A549 (cell line): ENCODE results near the gene TSC22D3. TPM values are rescaled to one million over a fixed set of nuclear protein-coding genes. Genes with fewer than 3 reads are reported as not detected.

ENCODE experiments used
- ATAC-seq, 2 experiments: fragments of 200-7000 bp in 1 of 2; fragments of >200 bp in 1 of 2; cut with Nextera tagmentation in 1 of 2; cut with Tn5 transposase in 1 of 2; 3 replicates each; pipeline versions ENCODE4 v1.8.0 to v1.9.1; 2018 to 2020; ENCODE audit warnings: mild to moderate bottlenecking in 1 of 2, moderate library complexity in 1 of 2
- CTCF ChIA-PET: fragments of 300-600 bp; sonication (Branson Sonifier 250); formaldehyde crosslinking; extraction: SDS; loops from one replicate; lab custom pipeline; 2021; ENCODE audit warnings: antibody characterized with exemption, inconsistent platforms; lab: Yijun Ruan, JAX
- POLR2A ChIA-PET: fragments of 350-600 bp; formaldehyde crosslinking; extraction: SDS; loops from one replicate; lab custom pipeline; 2021; ENCODE audit warnings: antibody characterized with exemption, inconsistent platforms; lab: Yijun Ruan, JAX
- DNase-seq, 2 experiments: peaks; one replicate each; pipeline versions ENCODE4 v3.0.0 to v3.0.0-alpha.2; 2011 to 2016; ENCODE audit warnings: low read depth in 1 of 2, low spot score in 1 of 2
- FAIRE-seq: peaks from 2 replicates; lab custom pipeline; 2011; peaks lifted over from hg19 to GRCh38; lab: Jason Lieb, UNC
- H3K27ac ChIP-seq, 2 experiments: fragments of >200 bp; sonication (Bioruptor Twin); formaldehyde crosslinking; 3 replicates each; pipeline ENCODE4 v1.5.1; 2016 to 2017
- H3K4me1 ChIP-seq: fragments of >200 bp; sonication (Bioruptor Twin); formaldehyde crosslinking; 3 replicates; pipeline ENCODE4 v1.6.1; 2016
- H3K4me2 ChIP-seq: fragments of >200 bp; sonication (Bioruptor Twin); formaldehyde crosslinking; 3 replicates; pipeline ENCODE4 v1.6.1; 2016
- H3K4me3 ChIP-seq: fragments of >200 bp; sonication (Bioruptor Twin); formaldehyde crosslinking; 3 replicates; pipeline ENCODE4 v1.5.1; 2016
- H3K9me3 ChIP-seq: fragments of >200 bp; sonication (Bioruptor Twin); formaldehyde crosslinking; 3 replicates; pipeline ENCODE4 v1.6.1; 2016
- BHLHE40 ChIP-seq: IDR thresholded peaks from 2 replicates; pipeline ENCODE4 v1.6.1; 2012; ENCODE audit warnings: low read depth, low read length, inconsistent platforms
- CEBPB ChIP-seq, 2 experiments: fragments of >200 bp in 1 of 2; sonication (Bioruptor Twin) in 1 of 2; formaldehyde crosslinking in 1 of 2; IDR thresholded peaks; 2 replicates each; pipeline ENCODE4 v1.6.1; 2012 to 2016
- CHD2 ChIP-seq: fragments of 150-350 bp; IDR thresholded peaks from 2 replicates; pipeline ENCODE4 v1.6.1; 2014; ENCODE audit warnings: low read length; ENCODE audit not compliant: partially characterized antibody
- CHD4 ChIP-seq: fragments of 200-600 bp; sonication (generic); IDR thresholded peaks from 2 replicates; pipeline ENCODE4 v1.6.1; 2016; ENCODE audit warnings: antibody characterized with exemption, mild to moderate bottlenecking, borderline replicate concordance
- CTCF ChIP-seq: fragments of >200 bp; sonication (Bioruptor Twin); formaldehyde crosslinking; IDR thresholded peaks from 3 replicates; pipeline ENCODE4 v1.5.1; 2016
- E2F6 ChIP-seq: IDR thresholded peaks from 2 replicates; pipeline ENCODE4 v1.6.1; 2012; ENCODE audit warnings: low read depth, borderline replicate concordance
- EHF ChIP-seq: fragments of 250-450 bp; sonication (Bioruptor Pico); IDR thresholded peaks from 2 replicates; pipeline ENCODE4 v1.5.0; 2020; ENCODE audit warnings: mild to moderate bottlenecking
- EHMT2 ChIP-seq: fragments of 200-600 bp; sonication (generic); IDR thresholded peaks from 2 replicates; pipeline ENCODE4 v1.6.1; 2016; ENCODE audit warnings: antibody characterized with exemption, low read depth, mild to moderate bottlenecking, moderate library complexity
- FOSB ChIP-seq: fragments of 250-450 bp; sonication (Bioruptor Pico); IDR thresholded peaks from 2 replicates; pipeline ENCODE4 v1.5.0; 2020; ENCODE audit warnings: mild to moderate bottlenecking, moderate library complexity
- FOXS1 ChIP-seq: fragments of 250-450 bp; sonication (Bioruptor Pico); IDR thresholded peaks from 2 replicates; pipeline ENCODE4 v1.5.0; 2020; ENCODE audit warnings: mild to moderate bottlenecking, moderate library complexity
- HDAC2 ChIP-seq: fragments of 200-600 bp; sonication (generic); IDR thresholded peaks from 2 replicates; pipeline ENCODE4 v1.6.1; 2016
- HEYL ChIP-seq: fragments of 250-450 bp; sonication (Bioruptor Pico); IDR thresholded peaks from 2 replicates; pipeline ENCODE4 v1.8.0; 2021; ENCODE audit warnings: mild to moderate bottlenecking, moderate library complexity
- HOXA7 ChIP-seq: fragments of 250-450 bp; sonication (Bioruptor Pico); IDR thresholded peaks from 2 replicates; pipeline ENCODE4 v1.5.0; 2020; ENCODE audit warnings: mild to moderate bottlenecking, moderate library complexity
- JUN ChIP-seq, 2 experiments: fragments of >200 bp; sonication (Bioruptor Twin); formaldehyde crosslinking; IDR thresholded peaks; 2 replicates in 1 of 2; 3 replicates in 1 of 2; pipeline ENCODE4 v1.6.1; 2016 to 2017
- JUNB ChIP-seq: fragments of >200 bp; sonication (Bioruptor Twin); formaldehyde crosslinking; IDR thresholded peaks from 2 replicates; pipeline ENCODE4 v1.6.1; 2016
- KDM1A ChIP-seq: fragments of 200-600 bp; sonication (generic); IDR thresholded peaks from 2 replicates; pipeline ENCODE4 v1.6.1; 2016; ENCODE audit warnings: low read depth, mild to moderate bottlenecking
- KDM5A ChIP-seq: fragments of 200-600 bp; sonication (generic); IDR thresholded peaks from 2 replicates; pipeline ENCODE4 v1.6.1; 2016; ENCODE audit warnings: antibody characterized with exemption, mild to moderate bottlenecking
- MAFK ChIP-seq: fragments of 450-650 bp; IDR thresholded peaks from 2 replicates; pipeline ENCODE4 v1.6.1; 2014; ENCODE audit not compliant: partially characterized antibody
- MAZ ChIP-seq: fragments of 150-350 bp; IDR thresholded peaks from 2 replicates; pipeline ENCODE4 v1.6.1; 2014; ENCODE audit warnings: antibody characterized with exemption, low read depth, low read length, borderline replicate concordance
- MYC ChIP-seq: IDR thresholded peaks from 2 replicates; pipeline ENCODE4 v1.6.1; 2012; ENCODE audit warnings: mild to moderate bottlenecking, inconsistent platforms, low read length, improper control_type of control experiment, borderline replicate concordance
- NR3C1 ChIP-seq: fragments of >200 bp; sonication (Bioruptor Twin); formaldehyde crosslinking; IDR thresholded peaks from 3 replicates; pipeline ENCODE4 v1.6.1; 2017
- POLR2AphosphoS2 ChIP-seq: conservative IDR thresholded peaks from 2 replicates; pipeline ENCODE4 v1.6.1; 2012; ENCODE audit warnings: low read length, improper control_type of control experiment, inconsistent platforms
- RAD21 ChIP-seq, 2 experiments: fragments of >200 bp in 1 of 2; sonication (Bioruptor Twin) in 1 of 2; formaldehyde crosslinking in 1 of 2; IDR thresholded peaks in 1 of 2; conservative IDR thresholded peaks in 1 of 2; 2 replicates in 1 of 2; 3 replicates in 1 of 2; pipeline ENCODE4 v1.6.1; 2012 to 2018; ENCODE audit warnings: inconsistent platforms in 1 of 2
- RARB ChIP-seq: fragments of 250-450 bp; sonication (Bioruptor Pico); IDR thresholded peaks from 2 replicates; pipeline ENCODE4 v1.8.0; 2021; ENCODE audit warnings: mild to moderate bottlenecking, moderate library complexity
- RFX5 ChIP-seq: fragments of 450-650 bp; IDR thresholded peaks from 2 replicates; pipeline ENCODE4 v1.7.1; 2014; ENCODE audit warnings: antibody characterized with exemption, mild to moderate bottlenecking, moderate library complexity
- TFCP2L1 ChIP-seq: fragments of 250-450 bp; sonication (Bioruptor Pico); IDR thresholded peaks from 2 replicates; pipeline ENCODE4 v1.5.0; 2021; ENCODE audit warnings: mild to moderate bottlenecking
- TP53 ChIP-seq: fragments of 250-450 bp; sonication (Bioruptor Pico); IDR thresholded peaks from 2 replicates; pipeline ENCODE4 v1.5.0; 2021; ENCODE audit warnings: mild to moderate bottlenecking, moderate library complexity
- ZC3H11A ChIP-seq: fragments of 450-650 bp; IDR thresholded peaks from 2 replicates; pipeline ENCODE4 v1.6.1; 2014; ENCODE audit warnings: antibody characterized with exemption, mild to moderate bottlenecking
- ZFP36 ChIP-seq: fragments of 450-650 bp; IDR thresholded peaks from 2 replicates; pipeline ENCODE4 v1.6.1; 2014; ENCODE audit warnings: borderline replicate concordance; ENCODE audit not compliant: partially characterized antibody
- ZNF302 ChIP-seq: fragments of 250-450 bp; sonication (Bioruptor Pico); IDR thresholded peaks from 2 replicates; pipeline ENCODE4 v1.9.0; 2021; ENCODE audit warnings: inconsistent platforms, mild to moderate bottlenecking, moderate library complexity
- WGBS: methylation state at CpG from one replicate; pipeline ENCODE4 v1.1.6; 2017; ENCODE audit errors: missing lambda C conversion rate; 5-methylcytosine and 5-hydroxymethylcytosine counted together
- polyA plus RNA-seq, 4 experiments: library from polyadenylated mRNA; depleted of rRNA in 3 of 4; stranded (reverse); fragments of >200 nt; fragmentation: RNase III in 1 of 4; extraction: RNeasy Plus Mini Kit Qiagen cat#74134 plus additional on column Dnase treatment in 1 of 4; gene quantifications; 2 replicates in 3 of 4; 3 replicates in 1 of 4; pipeline ENCODE4 v1.2.3, GENCODE V29; 2011 to 2017
- TF ChIP-seq, protein P1 (sequence below): fragments of 250-450 bp; sonication (Bioruptor Pico); IDR thresholded peaks from 2 replicates; pipeline ENCODE4 v1.5.0; 2020; ENCODE audit warnings: low read depth, mild to moderate bottlenecking, moderate library complexity
- TF ChIP-seq, protein P2 (sequence below): fragments of 150-350 bp; IDR thresholded peaks from 2 replicates; pipeline ENCODE4 v1.6.1; 2014; ENCODE audit warnings: low read depth, mild to moderate bottlenecking, low read length

The TSC22D3 gene
- polyA plus RNA-seq, 2 of the 4 experiments (the other 2 are of a cell fraction), result 12.2 to 65.4 TPM

GRCh38 chrX:107713203-107713542, 62.4 kb downstream of the TSC22D3 start:
- no peak for FAIRE-seq
- no peak for DNase-seq
- H3K4me2 ChIP-seq, result no peak overlapping the region
- H3K9me3 ChIP-seq, result no peaks in the 10 kb centered on the region
- H3K4me1 ChIP-seq, result peaks cover 45% of the 10 kb centered on the region
- CTCF ChIA-PET, result interaction anchor here (9.8 kb wide), 1 partner anchor 38 kb away, joined by 92 read pairs; no protein-coding TSS in a partner anchor
- TF ChIP-seq BHLHE40 (no peak), RARB (CRISPR knock-in tag) (no peak), RFX5 (no peak), NR3C1 (no peak), ZNF302 (no peak)
- TF ChIP-seq, protein P1, sequence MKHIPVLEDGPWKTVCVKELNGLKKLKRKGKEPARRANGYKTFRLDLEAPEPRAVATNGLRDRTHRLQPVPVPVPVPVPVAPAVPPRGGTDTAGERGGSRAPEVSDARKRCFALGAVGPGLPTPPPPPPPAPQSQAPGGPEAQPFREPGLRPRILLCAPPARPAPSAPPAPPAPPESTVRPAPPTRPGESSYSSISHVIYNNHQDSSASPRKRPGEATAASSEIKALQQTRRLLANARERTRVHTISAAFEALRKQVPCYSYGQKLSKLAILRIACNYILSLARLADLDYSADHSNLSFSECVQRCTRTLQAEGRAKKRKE, result no peak
- no peak for ATAC-seq
- H3K4me3 ChIP-seq, result no peak overlapping the region
- POLR2A ChIA-PET, result interaction anchor here (1.2 to 1.6 kb wide), 2 partner anchors 19 kb away, joined by 3 to 4 read pairs; no protein-coding TSS in a partner anchor
- 67% methylated on average over 2 of the region's 2 CpGs for WGBS
- H3K27ac ChIP-seq, result no peak overlapping the region

DNA sequence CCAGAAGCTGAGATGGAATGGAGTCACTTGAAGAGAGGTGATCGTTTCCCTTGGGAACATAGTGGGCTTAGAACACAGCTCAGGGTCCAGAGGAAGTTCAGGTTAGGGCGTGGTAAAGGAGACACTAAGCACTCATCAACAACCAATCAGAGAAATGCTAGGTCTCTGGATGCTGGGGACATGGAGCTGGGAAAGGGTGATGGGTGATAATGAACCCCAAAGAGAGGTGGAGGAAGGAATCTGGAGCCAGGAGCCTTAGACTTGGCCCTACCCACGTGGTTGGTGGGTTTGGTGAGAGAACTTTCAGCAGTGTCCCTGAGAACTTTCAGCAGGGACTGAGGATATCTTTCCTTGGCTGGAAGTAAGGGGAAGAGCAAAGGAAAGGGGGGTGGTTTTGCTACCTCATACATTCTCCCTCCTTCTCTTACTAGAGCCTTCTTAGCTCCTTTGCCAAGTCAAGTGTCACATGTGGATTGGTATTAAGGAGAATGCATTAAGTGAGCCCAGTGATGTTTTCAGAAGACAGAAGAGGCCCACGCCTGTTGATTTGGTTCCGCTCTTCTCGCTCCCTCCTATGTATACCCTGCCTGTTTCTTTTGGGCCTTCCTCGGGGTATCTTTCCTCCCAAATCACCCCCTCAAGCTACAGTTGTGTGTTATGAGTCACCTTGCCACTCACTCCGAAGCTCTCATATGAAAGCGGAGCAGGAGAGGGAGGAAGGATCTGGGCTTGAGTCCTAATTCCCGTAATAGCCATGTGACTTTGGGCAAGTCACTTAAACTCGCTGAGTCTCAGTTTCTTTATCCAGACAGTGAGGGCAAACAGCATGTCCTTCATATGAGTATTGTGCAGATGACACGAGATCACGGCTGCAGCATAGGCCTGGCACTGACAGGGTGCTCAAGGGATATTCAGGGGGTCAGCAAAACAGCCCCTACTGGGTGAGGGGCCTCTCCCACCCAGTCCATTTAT, 63.1 kb downstream of the TSC22D3 start:
- ChIA-PET CTCF (interaction anchor here (1.5 to 9.8 kb wide), 4 partner anchors 37 to 65 kb away, joined by 4 to 92 read pairs (median 8); partner anchors contain the start of gene NCBP2L), POLR2A (interaction anchor here (0.6 to 1.2 kb wide), 4 partner anchors 20 to 84 kb away, joined by 3 to 4 read pairs (median 3); partner anchors contain the start of gene PRPS1)
- Histone ChIP-seq H3K4me1 (peaks cover 40% of the 10 kb centered on the region), H3K4me2 (no peak overlapping the region), H3K4me3 (no peak overlapping the region), H3K27ac (peak overlapping the region in 1 of 2 experiments; percentile 28; a peak in 1 of 6 replicates), H3K9me3 (no peaks in the 10 kb centered on the region)
- no peak for FAIRE-seq
- 85% methylated on average over 13 of the region's 13 CpGs for WGBS
- TF ChIP-seq, protein P2, sequence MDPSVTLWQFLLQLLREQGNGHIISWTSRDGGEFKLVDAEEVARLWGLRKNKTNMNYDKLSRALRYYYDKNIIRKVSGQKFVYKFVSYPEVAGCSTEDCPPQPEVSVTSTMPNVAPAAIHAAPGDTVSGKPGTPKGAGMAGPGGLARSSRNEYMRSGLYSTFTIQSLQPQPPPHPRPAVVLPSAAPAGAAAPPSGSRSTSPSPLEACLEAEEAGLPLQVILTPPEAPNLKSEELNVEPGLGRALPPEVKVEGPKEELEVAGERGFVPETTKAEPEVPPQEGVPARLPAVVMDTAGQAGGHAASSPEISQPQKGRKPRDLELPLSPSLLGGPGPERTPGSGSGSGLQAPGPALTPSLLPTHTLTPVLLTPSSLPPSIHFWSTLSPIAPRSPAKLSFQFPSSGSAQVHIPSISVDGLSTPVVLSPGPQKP, result no peak
- no peak for TF ChIP-seq RAD21 (conservative IDR thresholded peaks at IDR 0.05 in 1 of 2, IDR thresholded peaks at IDR 0.05 in 1 of 2)
- peak; percentile 42; the same call in 1 of the 2 replicates for TF ChIP-seq FOSB (CRISPR knock-in tag)
- TF ChIP-seq TFCP2L1, result no peak
- TF ChIP-seq CEBPB (IDR thresholded peaks at IDR 0.05), result no peak
- TF ChIP-seq HOXA7 (CRISPR knock-in tag), result no peak
- TF ChIP-seq CHD2, result no peak
- TF ChIP-seq, protein P1, result no peak
- TF ChIP-seq MAZ, result no peak
- TF ChIP-seq E2F6, result no peak
- no peak for TF ChIP-seq HDAC2
- TF ChIP-seq CTCF, result no peak
- no peak for TF ChIP-seq MAFK
- TF ChIP-seq RARB (CRISPR knock-in tag), result peak; percentile 32; the same call in 1 of the 2 replicates
- TF ChIP-seq JUNB, result no peak
- no peak for TF ChIP-seq KDM5A
- TF ChIP-seq FOXS1, result no peak
- 0 out of 2 replicates have a peak, but pooled peaks have one; percentile 63 for TF ChIP-seq POLR2AphosphoS2
- TF ChIP-seq EHF (CRISPR knock-in tag), result no peak
- no peak for TF ChIP-seq HEYL (CRISPR knock-in tag)
- TF ChIP-seq KDM1A, result no peak
- no peak for TF ChIP-seq CHD4
- no peak for TF ChIP-seq ZC3H11A
- no peak for TF ChIP-seq MYC
- no peak for TF ChIP-seq ZFP36
- TF ChIP-seq TP53 (CRISPR knock-in tag), result 0 out of 2 replicates have a peak, but pooled peaks have one; percentile 67
- TF ChIP-seq EHMT2, result no peak
- 0 out of 5 replicates have a peak, but pooled peaks of 1 of the 2 experiments have one; percentile 14 for TF ChIP-seq JUN (IDR thresholded peaks at IDR 0.05)
- ATAC-seq, result 0 out of 6 replicates have a peak, but pooled peaks of 1 of the 2 experiments have one; percentile 6
- DNase-seq, result no peak
